ENCODE results near the gene AATK.

The AATK gene

DNA sequence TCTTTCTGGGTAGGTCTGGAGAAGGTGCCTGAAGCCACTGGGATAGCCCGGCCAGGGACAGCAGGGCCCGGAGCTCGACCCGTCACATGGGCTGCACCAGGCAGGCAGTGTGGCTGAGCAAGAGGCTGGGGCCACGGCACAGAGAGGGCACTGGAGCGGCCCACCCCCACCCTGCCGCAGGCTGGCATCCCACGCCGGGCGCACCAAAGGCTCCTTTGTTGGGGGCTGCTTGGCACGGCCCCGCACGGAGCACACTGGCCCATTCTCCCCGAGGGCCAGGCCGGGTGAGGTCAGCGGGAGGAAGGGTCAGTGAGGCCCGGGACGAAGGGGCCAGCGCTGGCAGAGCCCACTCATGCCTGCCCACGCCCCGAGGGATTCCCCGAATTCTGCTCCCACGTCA, 37.2 kb downstream of the AATK start:
- DNase-seq (ENCODE audit: low read depth in 2 of 2), result no peak

GRCh38 chr17:81128338-81128737, 37.7 kb downstream of the AATK start:
- no peak for DNase-seq (ENCODE audit: low read depth in 2 of 2)

GRCh38 chr17:81127526-81128177, 38.4 kb downstream of the AATK start:
- no peak for DNase-seq (ENCODE audit: low read depth in 2 of 2)

GRCh38 chr17:81127133-81127455, 38.9 kb downstream of the AATK start:
- no peak for DNase-seq (ENCODE audit: low read depth in 2 of 2)

DNA sequence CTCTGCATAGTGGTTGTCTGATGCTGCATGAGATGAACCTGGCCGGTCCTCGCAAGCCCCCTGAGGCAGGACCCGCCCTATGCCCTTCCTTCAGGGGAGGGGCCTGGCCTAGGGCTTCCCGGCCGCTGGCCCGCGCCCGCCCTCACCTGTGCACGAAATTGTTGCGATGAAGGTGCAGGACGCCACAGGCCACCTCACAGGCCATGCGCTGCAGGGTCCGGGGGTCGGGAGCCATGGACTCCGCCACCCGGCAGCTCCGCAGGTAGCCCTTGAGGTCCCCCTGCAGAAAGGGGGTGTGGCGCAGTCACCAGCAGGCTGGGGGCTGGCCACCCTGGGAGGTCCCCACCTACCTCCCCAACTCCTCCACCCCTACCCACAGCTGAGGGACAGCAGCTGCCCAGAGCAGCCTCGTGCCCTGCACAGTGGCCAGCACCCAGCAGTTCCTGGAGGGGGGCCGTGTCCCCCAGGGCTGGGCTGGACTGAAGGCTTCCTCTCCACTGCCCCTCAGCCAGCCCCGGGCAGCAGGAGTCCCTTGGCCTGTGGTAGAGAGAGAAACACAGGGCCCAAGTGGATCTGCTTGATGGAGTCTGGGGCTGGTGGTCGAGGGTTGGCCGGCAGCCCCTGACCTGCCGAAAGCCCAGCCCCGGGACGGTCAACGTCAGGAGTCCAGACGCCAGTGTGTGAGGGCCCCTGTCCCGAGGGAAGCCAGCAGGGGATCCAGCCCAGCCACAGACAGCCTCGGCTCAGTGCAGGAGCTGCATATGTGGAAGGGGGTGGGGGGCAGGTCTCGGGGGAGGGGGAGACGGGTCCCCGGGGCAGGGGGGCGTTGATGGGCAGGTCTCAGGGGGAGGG, 39.5 kb downstream of the AATK start:
- DNase-seq (ENCODE audit: low read depth in 2 of 2), result no peak

DNA sequence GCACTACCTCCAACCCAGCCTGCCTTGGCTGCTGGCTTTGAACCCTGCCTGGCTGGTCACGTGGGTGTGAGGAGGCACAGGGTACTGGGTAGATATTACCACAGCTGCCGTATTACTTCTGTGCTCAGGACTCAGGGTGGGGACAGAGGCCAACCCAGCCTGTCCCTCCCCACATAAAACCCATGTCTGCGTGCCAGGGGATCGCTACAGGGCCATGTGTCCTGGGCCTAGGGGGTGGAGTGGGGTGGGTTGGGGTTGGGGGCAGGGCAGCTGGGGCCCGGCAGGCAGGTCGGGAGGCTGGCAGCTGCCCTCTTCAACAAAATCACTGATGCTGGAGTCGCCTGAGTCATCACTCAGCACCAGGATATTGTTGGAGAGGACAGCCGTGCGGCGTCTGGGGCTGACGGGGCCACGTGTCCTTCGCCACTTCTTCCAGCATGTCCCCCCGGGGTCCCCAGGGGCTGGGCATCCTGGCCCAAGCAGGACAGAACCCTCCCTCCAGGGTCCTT, 40.4 kb downstream of the AATK start:
- no peak for DNase-seq (ENCODE audit: low read depth in 2 of 2)

- no peak for DNase-seq (ENCODE audit: low read depth in 2 of 2)
Observed at GRCh38 chr17:81124377-81124776, 41.6 kb downstream of the AATK start.

- DNase-seq (ENCODE audit: low read depth in 2 of 2), result no peak
Observed at GRCh38 chr17:81123052-81124048, 42.7 kb downstream of the AATK start.

- no peak for DNase-seq (ENCODE audit: low read depth in 2 of 2)
Observed at GRCh38 chr17:81121841-81122733, 43.9 kb downstream of the AATK start.

DNA sequence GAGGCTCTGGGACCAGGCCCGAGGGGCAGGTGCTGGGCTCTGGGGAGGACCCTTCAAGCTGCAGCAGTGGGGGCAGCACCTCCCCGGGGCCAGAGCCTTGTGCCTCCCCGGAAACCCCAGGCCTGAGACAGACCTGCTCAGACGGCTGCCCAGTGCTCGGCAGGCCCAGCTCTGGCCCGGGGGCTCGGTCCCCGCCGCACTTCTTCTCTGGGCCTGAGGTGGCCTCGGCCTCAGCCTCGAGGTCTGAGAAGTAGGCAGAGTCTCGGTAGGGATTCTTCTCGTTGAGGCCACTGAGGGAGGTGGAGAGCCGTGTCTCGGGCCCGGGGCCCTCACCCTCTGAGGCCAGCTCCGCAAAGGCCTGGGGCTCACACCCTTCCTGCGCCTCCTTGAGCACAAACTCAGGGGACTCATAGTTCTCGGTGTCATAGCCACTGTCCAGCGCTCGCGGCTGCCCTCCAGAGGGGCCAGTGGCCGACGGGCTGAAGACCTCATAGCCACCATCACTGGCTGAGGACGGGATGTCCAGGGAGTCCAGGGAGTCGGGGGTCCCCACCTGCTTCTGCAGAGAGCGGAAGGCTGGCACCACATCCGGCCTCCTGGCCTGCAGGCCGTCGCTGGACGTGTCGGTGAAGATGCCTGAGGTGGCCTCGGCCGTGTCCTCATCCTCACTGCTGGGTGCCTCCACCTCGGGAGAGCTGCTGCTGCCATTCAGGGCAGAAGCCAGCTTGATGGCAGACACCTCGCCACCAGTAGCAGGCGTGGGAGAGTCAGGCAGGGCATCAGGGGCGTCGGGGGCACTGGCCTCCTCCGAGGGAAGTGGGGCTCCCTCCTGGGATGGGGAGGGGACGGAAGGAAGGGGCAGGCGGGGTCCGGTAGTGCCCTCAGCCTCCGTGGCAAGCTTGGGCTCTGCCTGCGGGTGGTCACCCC, 45.1 kb downstream of the AATK start:
- no peak for DNase-seq (ENCODE audit: low read depth in 2 of 2)

DNA sequence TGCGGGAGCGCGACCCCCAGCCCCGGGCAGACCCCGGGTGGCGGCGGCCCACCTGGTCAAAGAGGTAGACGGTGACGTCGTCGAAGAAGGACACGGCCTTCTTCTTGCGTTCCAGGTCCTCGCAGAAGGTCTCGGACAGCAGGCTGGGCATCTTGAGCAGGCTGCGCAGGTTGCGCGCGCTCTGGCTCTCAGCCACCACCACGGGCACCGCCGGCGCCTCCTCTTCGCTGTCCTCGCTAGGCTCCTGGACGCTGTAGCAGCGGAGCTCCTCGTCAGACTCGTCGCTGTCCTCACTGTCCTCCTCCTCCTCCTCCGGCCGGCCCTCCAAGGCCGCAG, 45.9 kb downstream of the AATK start:
- DNase-seq (ENCODE audit: low read depth in 2 of 2), result no peak

- peak; percentile 67 to 82 for DNase-seq (ENCODE audit: low read depth in 2 of 2)
Observed at GRCh38 chr17:81119223-81120148, 46.5 kb downstream of the AATK start.

DNA sequence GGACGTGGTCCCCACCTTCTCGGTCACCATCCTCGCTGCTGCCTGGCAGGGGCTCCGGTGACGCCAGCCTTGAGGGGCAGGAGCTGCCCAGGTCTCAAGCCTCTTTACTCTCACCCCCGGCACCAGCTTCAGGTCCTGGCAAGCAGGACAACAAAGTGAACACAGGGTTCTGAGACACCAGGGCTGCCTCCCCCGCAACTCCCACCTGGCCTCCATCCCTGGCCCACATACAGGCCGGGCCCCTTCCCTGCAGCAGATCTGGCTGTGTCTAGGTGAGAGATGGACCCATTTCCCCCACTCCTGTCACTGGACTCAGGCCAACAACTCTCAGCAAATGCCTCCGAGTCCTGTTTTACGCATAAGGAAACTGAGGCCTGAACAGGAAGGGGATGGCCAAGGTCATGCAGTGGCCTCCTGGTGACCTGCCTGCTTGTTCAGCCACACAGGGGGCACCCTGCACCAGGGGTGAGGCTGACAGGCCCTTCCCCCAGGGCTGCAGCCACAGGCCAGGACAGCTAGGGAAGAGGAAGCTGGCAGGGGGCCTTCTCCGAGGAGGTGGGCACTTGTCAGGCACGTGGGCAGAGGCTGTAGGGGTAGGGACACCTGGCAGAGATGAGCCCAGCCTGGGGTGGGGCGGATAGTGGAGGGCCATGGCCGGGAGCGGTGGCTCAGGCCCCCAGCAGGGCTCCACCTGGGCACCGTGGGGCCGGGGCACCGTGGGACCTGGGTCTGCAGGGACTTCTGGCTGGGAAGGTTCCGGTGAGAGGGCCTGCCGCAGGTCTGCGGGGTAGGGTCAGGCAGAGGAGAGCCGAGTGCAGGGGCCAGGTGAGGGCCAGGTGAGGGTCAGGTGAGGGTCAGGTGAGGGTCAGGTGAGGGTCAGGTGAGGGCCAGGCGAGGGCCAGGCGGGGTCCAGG, 47.5 kb downstream of the AATK start:
- DNase-seq (ENCODE audit: low read depth in 2 of 2), result no peak

- no peak for DNase-seq (ENCODE audit: low read depth in 2 of 2)
Observed at GRCh38 chr17:81117672-81118198, 48.3 kb downstream of the AATK start.

DNA sequence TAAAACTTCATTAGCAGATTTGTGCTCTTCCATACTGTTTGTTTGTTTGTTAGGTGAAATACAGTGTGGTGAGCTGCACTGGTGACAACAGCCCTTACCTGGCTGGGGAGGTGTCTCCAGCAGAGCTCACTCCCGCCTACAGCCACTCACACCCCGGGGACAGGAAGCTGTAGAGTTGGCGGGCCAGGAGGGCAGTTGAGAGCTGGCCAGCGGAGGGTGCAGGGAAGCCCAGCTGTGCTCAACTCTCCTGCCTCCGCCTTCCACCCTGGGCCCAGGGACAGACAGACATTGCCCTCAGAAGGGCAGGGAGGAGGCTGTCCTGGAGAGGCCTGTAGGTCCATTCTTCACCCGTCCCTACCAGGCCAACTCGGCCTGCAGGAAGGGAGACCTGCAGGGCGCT, 49.3 kb downstream of the AATK start:
- DNase-seq (ENCODE audit: low read depth in 2 of 2), result no peak

DNA sequence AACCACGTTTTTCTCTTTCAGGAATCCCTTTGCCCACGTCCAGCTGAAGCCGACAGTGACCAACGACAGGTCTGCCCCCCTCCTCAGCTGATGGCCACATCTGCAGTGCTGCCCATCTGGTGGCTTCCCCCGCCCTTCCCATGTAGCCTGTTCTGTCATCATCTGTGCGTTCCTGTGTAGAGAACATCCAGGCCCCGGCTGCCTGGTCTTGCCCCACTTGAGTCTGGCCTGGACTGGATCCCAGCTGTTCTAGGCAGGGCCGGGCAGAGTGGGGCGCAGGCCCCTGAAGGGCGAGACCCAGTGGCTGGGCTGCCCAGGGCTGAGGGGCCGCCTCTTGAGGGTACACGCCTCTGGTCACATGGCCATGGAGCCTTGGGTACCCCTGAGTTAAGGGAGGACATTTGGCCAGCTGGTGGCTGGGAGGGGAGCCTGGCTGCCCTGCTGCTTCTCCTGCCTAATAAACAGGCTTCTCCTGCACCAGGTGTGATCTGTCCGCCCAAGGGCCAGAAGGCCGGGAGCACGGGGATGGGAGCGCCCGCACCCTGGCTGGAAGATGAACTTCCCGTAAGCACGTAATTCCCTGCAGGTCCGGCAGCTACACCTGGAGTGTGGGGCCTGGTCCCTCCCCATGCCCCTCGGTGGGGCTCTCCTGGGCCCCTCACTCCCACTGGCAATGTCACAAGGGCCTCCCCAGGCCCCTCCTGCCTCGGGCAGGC, 50.1 kb downstream of the AATK start:
- DNase-seq (ENCODE audit: low read depth in 2 of 2), result no peak

- DNase-seq (ENCODE audit: low read depth in 2 of 2), result no peak
Observed at GRCh38 chr17:81115219-81115618, 50.8 kb downstream of the AATK start.
